ENCODE results near the gene RGS2. TPM values are rescaled to one million over a fixed set of nuclear protein-coding genes. Genes with fewer than 3 reads are reported as not detected.

The RGS2 gene
- total and polyA plus RNA-seq, 2 of the 4 experiments (the other 2 are of a cell fraction): 13.5 to 19.7 TPM

GRCh38 chr1:192762265-192762664, 46.6 kb upstream of the RGS2 start:
- H3K9me1 ChIP-seq (ENCODE audit: insufficient read depth, low read length): peaks cover 7% of the 10 kb centered on the region
- H4K8ac ChIP-seq (ENCODE audit: low read depth in 2 of 2, low read length in 2 of 2): 0 out of 4 replicates have a peak overlapping the region, but pooled peaks of 1 of the 2 experiments have one; percentile 7
- peaks cover 18% of the 10 kb centered on the region for H3K4me1 ChIP-seq (ENCODE audit: control insufficient read depth, insufficient read depth, low read length)
- no peak overlapping the region for H3K27ac ChIP-seq (ENCODE audit: insufficient read depth, low read length)
- in situ Hi-C loops (cut with MboI; ENCODE audit: low sequenced_read_pairs): no loop called here
- intact Hi-C loops (cut with micrococcal nuclease): no loop called here
- H3K14ac ChIP-seq (replicated peaks; ENCODE audit: low read depth, low read length): peak overlapping the region; percentile 57; the same call in 1 of the 2 replicates
- no peaks in the 10 kb centered on the region for H3K79me1 ChIP-seq (ENCODE audit: low read depth in 1 of 2, low read length in 2 of 2)
- 100% methylated on average over 3 of the region's 4 CpGs; no CpG with 5 or more reads in 1 of the 2 experiments for WGBS, 2 experiments (ENCODE audit: extremely low coverage in 2 of 2, insufficient read length in 1 of 2)
- ChIA-PET CTCF (interaction anchor here (1.0 kb wide), 1 partner anchor 24 kb away, joined by 4 read pairs; no protein-coding TSS in a partner anchor), POLR2A (ENCODE audit: unreplicated experiment) (interaction anchor here (0.7 kb wide), 1 partner anchor 61 kb away, joined by 5 read pairs; no protein-coding TSS in a partner anchor)
- peak overlapping the region; percentile 48; the same call in 1 of the 2 replicates for H2BK20ac ChIP-seq (ENCODE audit: low read depth, low read length)
- no peak overlapping the region for H2BK15ac ChIP-seq (ENCODE audit: low read depth, low read length)
- peak overlapping the region; percentile 65; the same call in 1 of the 2 replicates for H3K18ac ChIP-seq (ENCODE audit: low read depth, low read length)
- H3K9me3 ChIP-seq (ENCODE audit: control insufficient read depth, insufficient read depth, low read length): no peaks in the 10 kb centered on the region
- H3K4ac ChIP-seq (ENCODE audit: low read depth, low read length): peak overlapping the region; percentile 40; the same call in 1 of the 2 replicates
- ATAC-seq (ENCODE audit: low read depth) (no peak), DNase-seq (no peak)
- peak overlapping the region; percentile 6 for H2BK5ac ChIP-seq (ENCODE audit: low read depth, low read length, poor library complexity, severe bottlenecking)
- H2AK5ac ChIP-seq (ENCODE audit: low read depth, low read length): no peak overlapping the region
- no peak overlapping the region for H2AFZ ChIP-seq (replicated peaks; ENCODE audit: low read length, poor library complexity)
- BruUV-seq (replicated peaks): no TSS peak
- peak overlapping the region; percentile 79; the same call in 1 of the 2 replicates for H2BK120ac ChIP-seq (ENCODE audit: low read depth, low read length)
- no peak overlapping the region for H3K4me3 ChIP-seq (ENCODE audit: insufficient read depth, low read depth, low read length)
- no peaks in the 10 kb centered on the region for H3K27me3 ChIP-seq (ENCODE audit: control insufficient read depth, insufficient read depth, low read length)
- no peak for TF ChIP-seq ELK1 (IDR thresholded peaks at IDR 0.05; ENCODE audit: borderline replicate concordance, low read depth, low read length)
- no peak for TF ChIP-seq CTCF (conservative IDR thresholded peaks at IDR 0.05; ENCODE audit: low read depth, low read length)
- no peak for TF ChIP-seq MAFK (IDR thresholded peaks at IDR 0.05; ENCODE audit: low read depth, low read length)
- TF ChIP-seq MAZ (IDR thresholded peaks at IDR 0.05; ENCODE audit: borderline replicate concordance, low read depth, low read length): no peak
- TF ChIP-seq CHD1 (IDR thresholded peaks at IDR 0.05; ENCODE audit: low read depth, low read length): no peak
- no peak for TF ChIP-seq RAD21 (IDR thresholded peaks at IDR 0.05; ENCODE audit: low read length)
- no peak for TF ChIP-seq FOS (IDR thresholded peaks at IDR 0.05; ENCODE audit: low read depth, low read length)
- TF ChIP-seq RCOR1 (IDR thresholded peaks at IDR 0.05; ENCODE audit: insufficient replicate concordance, low read length): no peak
- TF ChIP-seq USF2 (IDR thresholded peaks at IDR 0.05; ENCODE audit: low read depth, low read length): no peak
- TF ChIP-seq POLR2A (IDR thresholded peaks at IDR 0.05; ENCODE audit: low read depth, low read length): no peak
- TF ChIP-seq RFX5 (IDR thresholded peaks at IDR 0.05; ENCODE audit: low read depth, low read length): no peak
- no peak for TF ChIP-seq BHLHE40 (IDR thresholded peaks at IDR 0.05; ENCODE audit: low read depth, low read length)
- no peak for TF ChIP-seq MXI1 (IDR thresholded peaks at IDR 0.05; ENCODE audit: borderline replicate concordance, low read depth, low read length)
- no peak for TF ChIP-seq CEBPB (IDR thresholded peaks at IDR 0.05; ENCODE audit: low read depth, low read length)
- no peak for TF ChIP-seq NFE2L2 (IDR thresholded peaks at IDR 0.05; ENCODE audit: low read depth, low read length)
- TF ChIP-seq SMC3 (IDR thresholded peaks at IDR 0.05; ENCODE audit: low read depth, low read length): no peak
- H3K23ac ChIP-seq (ENCODE audit: low read depth, low read length): no peak overlapping the region
- no peaks in the 10 kb centered on the region for H3K36me3 ChIP-seq (ENCODE audit: control insufficient read depth, insufficient read depth, low read length)
- no peak overlapping the region for H4K91ac ChIP-seq (ENCODE audit: insufficient read depth, low read depth, low read length)
- H2AK9ac ChIP-seq (replicated peaks; ENCODE audit: low read depth, low read length, poor library complexity): no peak overlapping the region
- H3K56ac ChIP-seq (ENCODE audit: extremely low read depth, insufficient read depth, low read length): no peak overlapping the region
- no peak overlapping the region for H3K9ac ChIP-seq (ENCODE audit: low read depth, low read length)
- H4K5ac ChIP-seq (ENCODE audit: low read depth, low read length): peak overlapping the region; percentile 41; the same call in 1 of the 2 replicates
- no peak overlapping the region for H3K4me2 ChIP-seq (ENCODE audit: low read depth, low read length)
- H4K20me1 ChIP-seq (ENCODE audit: insufficient read depth, low read length): no peaks in the 10 kb centered on the region
- dilution Hi-C loops (cut with HindIII; ENCODE audit: low sequenced_read_pairs, unreplicated experiment): no loop called here
